Measurements from ENCODE around the gene SPATA2L.

DNA sequence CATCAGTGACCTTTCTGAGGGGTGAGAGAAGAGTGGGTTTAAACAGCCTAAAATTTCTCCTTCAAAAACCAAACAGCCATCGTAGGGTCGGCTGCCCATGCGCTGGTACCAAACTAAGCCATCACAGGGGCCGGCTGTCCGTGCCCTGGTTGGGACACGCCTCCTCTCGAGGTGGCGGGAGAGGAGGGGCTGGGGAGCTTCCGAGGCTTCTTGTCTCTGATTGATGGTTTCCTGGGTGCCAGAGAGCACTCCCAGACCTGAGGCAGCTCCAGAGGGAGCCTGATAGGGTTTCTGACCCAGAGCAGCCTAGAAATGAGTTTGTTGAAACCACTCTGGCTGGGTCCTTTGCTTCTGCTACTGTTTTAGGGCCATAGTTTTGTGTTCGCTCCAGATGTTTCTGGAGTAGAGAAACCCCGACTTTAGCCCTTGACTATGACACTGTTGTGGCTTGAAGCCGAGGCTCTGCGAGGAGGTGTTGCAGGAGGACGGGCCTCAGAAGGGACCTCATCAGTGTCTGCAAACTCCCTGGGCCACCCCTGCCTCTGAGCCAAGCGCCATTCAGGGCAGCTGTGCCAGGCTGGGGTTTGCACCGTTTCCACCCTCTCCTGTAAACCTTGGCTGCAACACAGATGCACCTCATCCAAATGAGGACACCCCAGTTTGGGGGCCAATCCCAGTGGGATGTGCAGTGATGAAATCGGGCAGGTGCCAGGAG, 26.1 kb upstream of the SPATA2L start:
- TF ChIP-seq, protein P1, sequence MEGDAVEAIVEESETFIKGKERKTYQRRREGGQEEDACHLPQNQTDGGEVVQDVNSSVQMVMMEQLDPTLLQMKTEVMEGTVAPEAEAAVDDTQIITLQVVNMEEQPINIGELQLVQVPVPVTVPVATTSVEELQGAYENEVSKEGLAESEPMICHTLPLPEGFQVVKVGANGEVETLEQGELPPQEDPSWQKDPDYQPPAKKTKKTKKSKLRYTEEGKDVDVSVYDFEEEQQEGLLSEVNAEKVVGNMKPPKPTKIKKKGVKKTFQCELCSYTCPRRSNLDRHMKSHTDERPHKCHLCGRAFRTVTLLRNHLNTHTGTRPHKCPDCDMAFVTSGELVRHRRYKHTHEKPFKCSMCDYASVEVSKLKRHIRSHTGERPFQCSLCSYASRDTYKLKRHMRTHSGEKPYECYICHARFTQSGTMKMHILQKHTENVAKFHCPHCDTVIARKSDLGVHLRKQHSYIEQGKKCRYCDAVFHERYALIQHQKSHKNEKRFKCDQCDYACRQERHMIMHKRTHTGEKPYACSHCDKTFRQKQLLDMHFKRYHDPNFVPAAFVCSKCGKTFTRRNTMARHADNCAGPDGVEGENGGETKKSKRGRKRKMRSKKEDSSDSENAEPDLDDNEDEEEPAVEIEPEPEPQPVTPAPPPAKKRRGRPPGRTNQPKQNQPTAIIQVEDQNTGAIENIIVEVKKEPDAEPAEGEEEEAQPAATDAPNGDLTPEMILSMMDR (optimal IDR thresholded peaks at IDR 0.05 in 1 of 3, IDR thresholded peaks at IDR 0.05 in 1 of 3, conservative IDR thresholded peaks at IDR 0.05 in 1 of 3; ENCODE audit: extremely low read depth in 1 of 3, insufficient read depth in 2 of 3, low read length in 3 of 3): no peak
- TF ChIP-seq EZH2 (IDR thresholded peaks at IDR 0.05; ENCODE audit: low read length): no peak
